NCI-H1105 treated with DMSO at 0.1 percent for 48 hours (cell line): ENCODE measurements around the gene PCSK2.
A peak's percentile ranks its signal among the peaks of the same experiment; 100 is the strongest.

ENCODE experiments used
- DNase-seq: peaks from one replicate; lab custom pipeline; 2025; lab: John Stamatoyannopoulos, UW

The PCSK2 gene

GRCh38 chr20:17334932-17335331 lies 108.1 kb downstream of the PCSK2 start:
- DNase-seq, result no peak

- DNase-seq, result no peak
Observed at GRCh38 chr20:17339000-17339399, 112.2 kb downstream of the PCSK2 start.

GRCh38 chr20:17343091-17343490 lies 116.3 kb downstream of the PCSK2 start:
- DNase-seq, result no peak

GRCh38 chr20:17343656-17344452 lies 117.0 kb downstream of the PCSK2 start:
- no peak for DNase-seq

- no peak for DNase-seq
Observed at GRCh38 chr20:17344790-17345189, 118.0 kb downstream of the PCSK2 start.

- no peak for DNase-seq
Observed at GRCh38 chr20:17345321-17345720, 118.5 kb downstream of the PCSK2 start.

- no peak for DNase-seq
Observed at GRCh38 chr20:17350321-17350720, 123.5 kb downstream of the PCSK2 start.

- DNase-seq, result peak; percentile 81
Observed at GRCh38 chr20:17357238-17357637, 130.4 kb downstream of the PCSK2 start.

GRCh38 chr20:17358854-17359253 lies 132.0 kb downstream of the PCSK2 start:
- no peak for DNase-seq

GRCh38 chr20:17364681-17365080 lies 137.8 kb downstream of the PCSK2 start:
- DNase-seq, result no peak

- DNase-seq, result no peak
Observed at GRCh38 chr20:17365831-17366230, 139.0 kb downstream of the PCSK2 start.

GRCh38 chr20:17369506-17369905 lies 142.7 kb downstream of the PCSK2 start:
- DNase-seq, result peak; percentile 41

- DNase-seq, result no peak
Observed at GRCh38 chr20:17372806-17373440, 146.1 kb downstream of the PCSK2 start.

GRCh38 chr20:17374086-17374485 lies 147.2 kb downstream of the PCSK2 start:
- DNase-seq, result no peak

GRCh38 chr20:17376031-17376430 lies 149.2 kb downstream of the PCSK2 start:
- no peak for DNase-seq

- no peak for DNase-seq
Observed at GRCh38 chr20:17377231-17377630, 150.4 kb downstream of the PCSK2 start.

- no peak for DNase-seq
Observed at GRCh38 chr20:17379651-17380050, 152.8 kb downstream of the PCSK2 start.

GRCh38 chr20:17380801-17381200 lies 154.0 kb downstream of the PCSK2 start:
- no peak for DNase-seq

- DNase-seq, result no peak
Observed at GRCh38 chr20:17381724-17382123, 154.9 kb downstream of the PCSK2 start.

GRCh38 chr20:17385798-17386197 lies 159.0 kb downstream of the PCSK2 start:
- no peak for DNase-seq

- no peak for DNase-seq
Observed at GRCh38 chr20:17390655-17391054, 163.8 kb downstream of the PCSK2 start.

GRCh38 chr20:17391127-17391771 lies 164.4 kb downstream of the PCSK2 start:
- no peak for DNase-seq

- no peak for DNase-seq
Observed at GRCh38 chr20:17394411-17394810, 167.6 kb downstream of the PCSK2 start.
